Measurements from ENCODE around the gene TTC39B. TPM values are rescaled to one million over a fixed set of nuclear protein-coding genes. Genes with fewer than 3 reads are reported as not detected.
A peak's percentile ranks its signal among the peaks of the same experiment; 100 is the strongest.

The TTC39B gene
- total RNA-seq, 1 donor from 2014 or later, result 4.1 TPM

DNA sequence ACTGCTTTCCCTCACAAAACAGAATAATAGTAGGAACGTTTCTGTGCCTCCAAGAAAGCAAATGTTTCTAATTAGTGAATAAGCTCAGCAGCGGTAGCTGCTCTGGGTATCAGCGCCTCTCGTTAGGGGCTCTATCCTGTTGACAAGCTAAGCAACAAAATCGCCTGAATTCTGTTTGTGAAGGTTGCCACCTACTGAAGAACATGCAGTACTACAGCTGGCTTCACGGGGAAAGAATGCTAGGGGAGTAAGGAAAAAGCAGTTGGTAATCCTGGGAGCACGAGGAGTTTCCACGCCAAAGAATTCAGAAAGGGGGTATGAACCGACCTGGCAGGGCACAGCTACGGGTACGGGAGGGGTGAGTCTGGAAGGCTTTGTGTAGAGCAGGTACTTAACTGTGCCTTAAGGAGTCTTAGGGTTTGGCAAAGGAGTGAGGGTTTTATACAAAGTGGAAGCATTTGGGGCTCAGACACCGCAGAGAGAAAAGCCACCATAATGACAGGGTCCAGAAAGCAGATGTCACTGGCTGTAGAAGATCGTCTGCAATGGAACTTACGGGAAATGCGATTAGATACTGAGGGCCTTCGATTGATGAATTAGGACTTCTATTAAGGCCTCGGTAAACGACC lies 171.7 kb downstream of the TTC39B start:
- TF ChIP-seq EZH2 (IDR thresholded peaks at IDR 0.05), result no peak
- TF ChIP-seq, protein P1, sequence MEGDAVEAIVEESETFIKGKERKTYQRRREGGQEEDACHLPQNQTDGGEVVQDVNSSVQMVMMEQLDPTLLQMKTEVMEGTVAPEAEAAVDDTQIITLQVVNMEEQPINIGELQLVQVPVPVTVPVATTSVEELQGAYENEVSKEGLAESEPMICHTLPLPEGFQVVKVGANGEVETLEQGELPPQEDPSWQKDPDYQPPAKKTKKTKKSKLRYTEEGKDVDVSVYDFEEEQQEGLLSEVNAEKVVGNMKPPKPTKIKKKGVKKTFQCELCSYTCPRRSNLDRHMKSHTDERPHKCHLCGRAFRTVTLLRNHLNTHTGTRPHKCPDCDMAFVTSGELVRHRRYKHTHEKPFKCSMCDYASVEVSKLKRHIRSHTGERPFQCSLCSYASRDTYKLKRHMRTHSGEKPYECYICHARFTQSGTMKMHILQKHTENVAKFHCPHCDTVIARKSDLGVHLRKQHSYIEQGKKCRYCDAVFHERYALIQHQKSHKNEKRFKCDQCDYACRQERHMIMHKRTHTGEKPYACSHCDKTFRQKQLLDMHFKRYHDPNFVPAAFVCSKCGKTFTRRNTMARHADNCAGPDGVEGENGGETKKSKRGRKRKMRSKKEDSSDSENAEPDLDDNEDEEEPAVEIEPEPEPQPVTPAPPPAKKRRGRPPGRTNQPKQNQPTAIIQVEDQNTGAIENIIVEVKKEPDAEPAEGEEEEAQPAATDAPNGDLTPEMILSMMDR (IDR thresholded peaks at IDR 0.05), result peak; percentile 89
- Histone ChIP-seq H3K4me2 (no peak overlapping the region), H2AFZ (replicated peaks) (peak overlapping the region; percentile 87), H3K9ac (no peak overlapping the region), H4K20me1 (ENCODE audit: low read depth) (no peaks in the 10 kb centered on the region), H3K4me3 (no peak overlapping the region), H3K79me2 (ENCODE audit: low read depth) (no peaks in the 10 kb centered on the region), H3K27ac (no peak overlapping the region), H3F3A (ENCODE audit: low read depth) (no peaks in the 10 kb centered on the region), H3K36me3 (no peaks in the 10 kb centered on the region), H3K27me3 (no peaks in the 10 kb centered on the region), H3K4me1 (no peaks in the 10 kb centered on the region), H3K9me3 (ENCODE audit: low read depth) (no peaks in the 10 kb centered on the region)
- Mint-ChIP-seq H3K27ac (peak overlapping the region; percentile 6), H3K36me3 (no peaks in the 10 kb centered on the region), H3K4me3 (no peak overlapping the region), H3K9me3 (peaks cover 5% of the 10 kb centered on the region), H3K4me1 (peaks cover 20% of the 10 kb centered on the region), H3K27me3 (ENCODE audit: insufficient read depth, low read depth) (peaks cover 8% of the 10 kb centered on the region)
- peak; percentile 90 for DNase-seq (ENCODE audit: low spot score)

DNA sequence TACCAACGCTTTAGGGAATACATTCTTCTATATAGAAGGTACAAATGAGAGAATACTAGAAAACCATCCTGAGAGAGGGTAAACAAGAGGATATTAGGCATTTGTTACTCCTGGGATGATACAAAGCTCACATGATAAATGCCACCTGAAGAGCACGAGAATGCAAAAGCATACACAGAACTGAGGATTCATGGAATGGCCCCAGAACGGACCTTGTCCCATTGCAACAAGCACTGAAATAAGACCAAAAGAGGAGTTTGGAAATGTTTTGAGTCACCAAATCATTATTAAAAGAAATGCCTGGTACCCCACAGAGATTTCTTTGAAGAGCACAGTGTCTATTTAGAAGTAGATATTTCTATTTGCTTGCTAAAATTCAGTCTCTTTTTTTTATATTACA lies 173.5 kb downstream of the TTC39B start:
- Histone ChIP-seq H3K79me2 (ENCODE audit: low read depth) (no peaks in the 10 kb centered on the region), H3K9me3 (ENCODE audit: low read depth) (no peaks in the 10 kb centered on the region), H3K4me1 (no peaks in the 10 kb centered on the region), H2AFZ (replicated peaks) (no peak overlapping the region), H4K20me1 (ENCODE audit: low read depth) (no peaks in the 10 kb centered on the region), H3K9ac (no peak overlapping the region), H3K27me3 (no peaks in the 10 kb centered on the region), H3F3A (ENCODE audit: low read depth) (no peaks in the 10 kb centered on the region), H3K4me3 (no peak overlapping the region), H3K36me3 (no peaks in the 10 kb centered on the region), H3K4me2 (no peak overlapping the region), H3K27ac (no peak overlapping the region)
- peaks cover 11% of the 10 kb centered on the region for H3K27me3 Mint-ChIP-seq (ENCODE audit: insufficient read depth, low read depth)
- no peak for TF ChIP-seq EZH2 (IDR thresholded peaks at IDR 0.05)
- TF ChIP-seq, protein P1 (IDR thresholded peaks at IDR 0.05), result no peak
- no peak for TF ChIP-seq EZH2phosphoT487 (IDR thresholded peaks at IDR 0.05)
- no peak overlapping the region for H3K4me3 Mint-ChIP-seq
- H3K36me3 Mint-ChIP-seq, result no peaks in the 10 kb centered on the region
- H3K27ac Mint-ChIP-seq, result no peak overlapping the region
- peaks cover 5% of the 10 kb centered on the region for H3K9me3 Mint-ChIP-seq
- no peak for DNase-seq (ENCODE audit: low spot score)
- H3K4me1 Mint-ChIP-seq, result peaks cover 15% of the 10 kb centered on the region

DNA sequence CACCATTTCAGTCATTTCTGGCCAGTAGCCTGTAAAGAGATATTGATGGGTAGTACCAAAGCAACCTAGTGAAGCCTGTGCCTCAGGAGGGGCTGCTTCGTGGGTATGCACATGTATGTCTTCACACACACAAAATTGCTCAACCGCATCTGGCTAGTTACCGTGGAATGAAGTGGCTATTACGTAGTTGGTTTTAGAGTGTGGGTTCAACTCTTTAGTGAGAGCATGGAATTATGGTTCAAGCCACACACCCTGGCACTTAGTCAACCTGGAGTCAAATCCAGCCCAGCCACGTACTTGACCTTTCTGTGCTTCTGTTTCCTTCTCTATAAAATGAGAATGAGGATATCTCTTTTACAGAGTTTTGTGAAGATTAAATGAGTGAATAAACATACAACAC lies 174.9 kb downstream of the TTC39B start:
- Histone ChIP-seq H3K9me3 (ENCODE audit: low read depth) (no peaks in the 10 kb centered on the region), H3K9ac (no peak overlapping the region), H4K20me1 (ENCODE audit: low read depth) (no peaks in the 10 kb centered on the region), H3K27me3 (no peaks in the 10 kb centered on the region), H3F3A (ENCODE audit: low read depth) (no peaks in the 10 kb centered on the region), H3K4me1 (no peaks in the 10 kb centered on the region), H3K4me3 (no peak overlapping the region), H3K4me2 (no peak overlapping the region), H3K27ac (no peak overlapping the region), H2AFZ (replicated peaks) (no peak overlapping the region), H3K36me3 (no peaks in the 10 kb centered on the region), H3K79me2 (ENCODE audit: low read depth) (no peaks in the 10 kb centered on the region)
- Mint-ChIP-seq H3K27ac (no peak overlapping the region), H3K4me1 (peaks cover 15% of the 10 kb centered on the region), H3K4me3 (no peak overlapping the region), H3K27me3 (ENCODE audit: insufficient read depth, low read depth) (peaks cover 12% of the 10 kb centered on the region), H3K36me3 (no peaks in the 10 kb centered on the region), H3K9me3 (peaks cover 6% of the 10 kb centered on the region)
- no peak for DNase-seq (ENCODE audit: low spot score)
- TF ChIP-seq, protein P1 (IDR thresholded peaks at IDR 0.05), result no peak
- TF ChIP-seq EZH2 (IDR thresholded peaks at IDR 0.05) (no peak), EZH2phosphoT487 (IDR thresholded peaks at IDR 0.05) (no peak)

All from neural progenitor cell (in vitro differentiated cells).